ENCODE measurements around the gene MRNIP. TPM values are rescaled to one million over a fixed set of nuclear protein-coding genes. Genes with fewer than 3 reads are reported as not detected.
"Not testable (repeated sequence)": the region's sequence is repeated elsewhere in the genome, so short reads cannot be mapped to it uniquely, and the experiment has no call there.

MRNIP gene
- total RNA-seq, 2 experiments from 2014 or later, result 11.7 to 16.8 TPM

DNA sequence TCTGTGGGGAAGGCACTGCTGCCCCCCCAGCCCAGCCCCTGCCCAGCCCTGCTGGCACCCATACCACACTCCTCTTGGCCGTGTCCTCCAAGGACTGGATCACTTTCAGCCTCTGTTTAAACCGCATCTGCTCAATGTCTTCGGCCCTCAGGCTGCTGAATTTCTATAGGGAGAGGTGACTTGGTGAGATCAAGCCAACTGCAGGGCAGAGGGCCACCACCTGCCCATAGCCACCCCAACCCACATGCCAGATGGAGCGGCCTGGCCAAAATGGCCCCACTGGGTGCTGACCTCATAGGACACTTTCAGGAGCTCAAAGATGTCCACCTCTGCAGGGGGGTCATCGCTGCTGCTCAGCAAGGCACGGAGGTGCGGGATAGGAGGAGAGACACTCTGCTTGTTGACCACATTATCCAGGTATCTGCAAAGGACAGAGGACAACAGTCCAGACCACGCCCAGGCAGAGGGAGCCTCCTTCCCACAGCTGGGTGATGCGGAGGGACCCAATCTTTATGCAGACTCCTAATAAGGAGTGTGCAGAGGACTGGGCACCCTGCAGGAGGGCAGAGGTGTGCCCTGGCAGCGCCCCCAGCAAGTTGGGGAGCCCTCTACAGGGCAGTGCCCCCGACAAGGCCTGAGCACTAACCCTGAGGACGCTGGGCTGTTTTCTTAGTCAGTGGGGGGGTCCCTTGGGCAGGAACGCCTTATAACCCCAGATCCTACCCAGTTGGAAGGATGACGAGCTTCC, 14.4 kb upstream of the MRNIP start:
- DNase-seq, result no peak
- Mint-ChIP-seq H3K4me3 (no peak overlapping the region), H3K4me1 (peaks cover 2% of the 10 kb centered on the region), H3K36me3 (ENCODE audit: low read depth) (peaks cover 9% of the 10 kb centered on the region), H3K27ac (no peak overlapping the region), H3K27me3 (no peaks in the 10 kb centered on the region), H3K9me3 (no peaks in the 10 kb centered on the region)
- CTCF ChIA-PET, result interaction anchor here (1.0 kb wide), 1 partner anchor 11 kb away, joined by 4 read pairs; no protein-coding TSS in a partner anchor
- POLR2A ChIA-PET, result no interaction called here

DNA sequence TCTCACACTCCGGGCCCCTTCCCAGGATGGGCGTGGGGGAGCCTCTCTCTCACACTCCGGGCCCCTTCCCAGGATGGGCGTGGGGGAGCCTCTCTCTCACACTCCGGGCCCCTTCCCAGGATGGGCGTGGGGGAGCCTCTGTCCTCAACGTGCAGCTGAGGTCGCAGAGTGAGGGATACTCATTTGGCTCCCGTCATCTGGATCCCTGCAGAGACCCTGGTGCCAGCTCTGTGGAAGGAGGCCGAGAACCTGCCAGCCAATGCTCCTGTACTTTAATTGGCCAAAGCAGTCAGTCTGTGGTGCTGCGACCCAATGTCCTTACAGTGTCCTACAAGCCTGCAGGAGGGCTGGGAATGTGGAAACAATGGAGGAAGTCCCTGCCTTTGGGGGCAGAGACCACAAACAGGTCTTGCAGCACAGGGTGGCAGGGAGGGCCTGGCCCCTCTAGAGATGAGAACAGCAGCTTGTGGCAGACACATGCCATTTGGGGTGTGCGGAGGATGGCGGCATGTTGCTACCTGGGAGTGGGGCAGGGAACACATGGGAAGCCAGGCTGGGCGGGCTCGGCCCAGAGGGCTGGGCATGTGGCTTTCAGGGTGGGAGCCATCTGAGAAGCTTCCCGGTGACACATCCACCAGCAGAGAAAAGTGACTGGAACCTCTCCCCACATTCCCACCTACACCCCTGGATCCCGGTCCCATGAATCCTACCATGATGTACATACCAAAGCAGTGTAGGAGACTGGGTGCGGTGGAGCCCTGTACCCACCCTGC, 13.6 kb upstream of the MRNIP start:
- Mint-ChIP-seq H3K27ac (no peak overlapping the region), H3K27me3 (no peaks in the 10 kb centered on the region), H3K4me3 (no peak overlapping the region), H3K9me3 (no peaks in the 10 kb centered on the region), H3K4me1 (no peaks in the 10 kb centered on the region), H3K36me3 (ENCODE audit: low read depth) (peaks cover 6% of the 10 kb centered on the region)
- DNase-seq, result no peak
- CTCF ChIA-PET, result no interaction called here
- POLR2A ChIA-PET, result no interaction called here

- H3K27me3 Mint-ChIP-seq; H3K9me3 Mint-ChIP-seq; DNase-seq; H3K27ac Mint-ChIP-seq; H3K4me3 Mint-ChIP-seq; H3K4me1 Mint-ChIP-seq; H3K36me3 Mint-ChIP-seq (ENCODE audit: low read depth); POLR2A ChIA-PET: not testable (repeated sequence)
- CTCF ChIA-PET, result interaction anchor here (1.7 kb wide), 1 partner anchor 20 kb away, joined by 5 read pairs; no protein-coding TSS in a partner anchor
Measured at GRCh38 chr5:179871533-179871932, 12.9 kb upstream of the MRNIP start.

DNA sequence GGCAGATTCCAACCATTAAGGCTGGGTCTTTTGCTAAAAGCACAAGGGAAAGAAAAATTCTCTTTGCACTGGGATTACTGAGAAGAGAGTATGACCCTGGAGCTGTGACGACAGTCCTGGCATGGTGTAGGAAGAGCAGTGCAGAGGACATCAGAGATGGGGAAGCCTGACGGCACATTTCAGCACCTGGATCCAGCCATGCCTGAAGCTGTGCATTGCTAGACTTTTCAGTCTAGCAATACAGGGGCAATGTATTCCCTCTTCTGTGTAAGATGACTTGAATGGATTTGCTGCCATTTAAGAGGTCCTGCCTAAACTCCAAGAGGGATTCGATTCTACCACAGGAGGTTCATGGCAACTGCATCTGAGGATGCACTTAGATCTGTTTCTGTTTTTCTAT, 12.3 kb upstream of the MRNIP start:
- H3K9me3 Mint-ChIP-seq, result no peaks in the 10 kb centered on the region
- ChIA-PET POLR2A (no interaction called here), CTCF (interaction anchor here (1.7 kb wide), 1 partner anchor 20 kb away, joined by 5 read pairs; no protein-coding TSS in a partner anchor)
- no peaks in the 10 kb centered on the region for H3K4me1 Mint-ChIP-seq
- no peak overlapping the region for H3K4me3 Mint-ChIP-seq
- no peak for DNase-seq
- no peaks in the 10 kb centered on the region for H3K27me3 Mint-ChIP-seq
- no peak overlapping the region for H3K27ac Mint-ChIP-seq
- peaks cover 2% of the 10 kb centered on the region for H3K36me3 Mint-ChIP-seq (ENCODE audit: low read depth)

GRCh38 chr5:179870403-179870903, 11.8 kb upstream of the MRNIP start:
- Mint-ChIP-seq H3K4me3 (no peak overlapping the region), H3K27me3 (no peaks in the 10 kb centered on the region), H3K36me3 (ENCODE audit: low read depth) (peaks cover 3% of the 10 kb centered on the region), H3K9me3 (no peaks in the 10 kb centered on the region), H3K27ac (no peak overlapping the region), H3K4me1 (no peaks in the 10 kb centered on the region)
- DNase-seq, result no peak
- ChIA-PET POLR2A (no interaction called here), CTCF (interaction anchor here (1.7 kb wide), 1 partner anchor 19 kb away, joined by 5 read pairs; no protein-coding TSS in a partner anchor)

- no peak for DNase-seq
- Mint-ChIP-seq H3K27me3 (no peaks in the 10 kb centered on the region), H3K27ac (peak overlapping the region; percentile 60), H3K9me3 (no peaks in the 10 kb centered on the region), H3K36me3 (ENCODE audit: low read depth) (peaks cover 9% of the 10 kb centered on the region), H3K4me1 (no peaks in the 10 kb centered on the region), H3K4me3 (no peak overlapping the region)
- CTCF ChIA-PET, result interaction anchor here (0.9 to 1.7 kb wide), 3 partner anchors 9 to 19 kb away, joined by 3 to 5 read pairs (median 3); no protein-coding TSS in a partner anchor
- POLR2A ChIA-PET, result no interaction called here
Measured at GRCh38 chr5:179869641-179870402, 11.2 kb upstream of the MRNIP start.

DNA sequence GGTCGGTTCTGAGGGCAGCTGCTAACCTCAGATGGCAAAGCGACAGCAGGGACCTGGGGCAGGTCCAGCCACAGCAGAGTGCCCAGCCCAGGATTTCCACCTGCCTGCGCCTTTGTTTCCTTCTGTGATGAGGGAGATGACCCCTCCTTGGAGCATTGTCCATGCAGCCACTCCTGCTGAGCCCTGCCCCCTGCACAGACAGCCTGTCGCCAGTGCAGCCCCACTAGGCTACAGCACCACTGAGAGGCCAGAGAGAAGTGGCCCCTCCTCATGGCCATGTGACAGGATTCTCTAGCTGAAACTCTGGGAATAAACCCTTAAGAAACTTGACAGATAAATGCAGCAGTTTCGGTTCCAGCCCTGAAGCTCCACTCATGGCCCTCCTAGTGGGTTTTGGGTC, 10.5 kb upstream of the MRNIP start:
- no peak overlapping the region for H3K27ac Mint-ChIP-seq
- no peak overlapping the region for H3K4me3 Mint-ChIP-seq
- DNase-seq, result no peak
- CTCF ChIA-PET, result interaction anchor here (0.9 to 1.1 kb wide), 2 partner anchors 10 to 13 kb away, joined by 3 read pairs; no protein-coding TSS in a partner anchor
- no peaks in the 10 kb centered on the region for H3K9me3 Mint-ChIP-seq
- POLR2A ChIA-PET, result no interaction called here
- H3K27me3 Mint-ChIP-seq, result no peaks in the 10 kb centered on the region
- peaks cover 9% of the 10 kb centered on the region for H3K36me3 Mint-ChIP-seq (ENCODE audit: low read depth)
- no peaks in the 10 kb centered on the region for H3K4me1 Mint-ChIP-seq

DNA sequence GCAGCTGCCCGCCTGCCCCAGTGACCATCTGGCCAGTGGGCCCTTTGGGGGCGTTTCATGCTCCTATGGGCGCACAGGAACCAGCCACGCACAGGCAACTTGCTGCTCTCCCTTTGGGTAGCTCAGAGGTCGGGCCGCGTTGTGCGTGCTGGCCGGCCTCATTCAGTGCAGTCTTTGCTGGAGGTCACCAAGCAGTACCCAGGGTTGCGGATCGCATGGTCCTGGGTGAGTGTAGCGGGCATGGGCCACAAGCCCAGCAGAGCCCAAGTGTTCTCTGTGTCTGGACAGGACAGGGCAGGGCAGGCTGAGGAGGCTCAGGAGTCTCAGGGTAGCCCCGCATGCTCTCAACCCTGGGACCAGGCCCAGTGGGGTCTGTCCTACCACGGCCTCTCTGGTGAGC, 9.9 kb upstream of the MRNIP start:
- H3K9me3 Mint-ChIP-seq, result no peaks in the 10 kb centered on the region
- CTCF ChIA-PET, result interaction anchor here (0.6 kb wide), 1 partner anchor 344 kb away, joined by 3 read pairs; no protein-coding TSS in a partner anchor
- no peaks in the 10 kb centered on the region for H3K4me1 Mint-ChIP-seq
- H3K4me3 Mint-ChIP-seq, result no peak overlapping the region
- no peaks in the 10 kb centered on the region for H3K27me3 Mint-ChIP-seq
- H3K27ac Mint-ChIP-seq, result no peak overlapping the region
- POLR2A ChIA-PET, result no interaction called here
- H3K36me3 Mint-ChIP-seq (ENCODE audit: low read depth), result peaks cover 12% of the 10 kb centered on the region
- DNase-seq, result no peak

- ChIA-PET CTCF (interaction anchor here (1.0 kb wide), 1 partner anchor 23 kb away, joined by 3 read pairs; no protein-coding TSS in a partner anchor), POLR2A (no interaction called here)
- H3K4me1 Mint-ChIP-seq, result no peaks in the 10 kb centered on the region
- H3K27me3 Mint-ChIP-seq, result no peaks in the 10 kb centered on the region
- peak overlapping the region; percentile 54 for H3K27ac Mint-ChIP-seq
- DNase-seq, result no peak
- H3K36me3 Mint-ChIP-seq (ENCODE audit: low read depth), result peaks cover 17% of the 10 kb centered on the region
- no peak overlapping the region for H3K4me3 Mint-ChIP-seq
- H3K9me3 Mint-ChIP-seq, result no peaks in the 10 kb centered on the region
Measured at GRCh38 chr5:179867476-179867875, 8.9 kb upstream of the MRNIP start.

- ChIA-PET POLR2A (no interaction called here), CTCF (interaction anchor here (1.0 kb wide), 1 partner anchor 23 kb away, joined by 3 read pairs; no protein-coding TSS in a partner anchor)
- H3K9me3 Mint-ChIP-seq, result no peaks in the 10 kb centered on the region
- no peak for DNase-seq
- peaks cover 18% of the 10 kb centered on the region for H3K36me3 Mint-ChIP-seq (ENCODE audit: low read depth)
- H3K27ac Mint-ChIP-seq, result peak overlapping the region; percentile 54
- H3K4me3 Mint-ChIP-seq, result no peak overlapping the region
- no peaks in the 10 kb centered on the region for H3K27me3 Mint-ChIP-seq
- no peaks in the 10 kb centered on the region for H3K4me1 Mint-ChIP-seq
Measured at GRCh38 chr5:179867079-179867465, 8.5 kb upstream of the MRNIP start.

DNA sequence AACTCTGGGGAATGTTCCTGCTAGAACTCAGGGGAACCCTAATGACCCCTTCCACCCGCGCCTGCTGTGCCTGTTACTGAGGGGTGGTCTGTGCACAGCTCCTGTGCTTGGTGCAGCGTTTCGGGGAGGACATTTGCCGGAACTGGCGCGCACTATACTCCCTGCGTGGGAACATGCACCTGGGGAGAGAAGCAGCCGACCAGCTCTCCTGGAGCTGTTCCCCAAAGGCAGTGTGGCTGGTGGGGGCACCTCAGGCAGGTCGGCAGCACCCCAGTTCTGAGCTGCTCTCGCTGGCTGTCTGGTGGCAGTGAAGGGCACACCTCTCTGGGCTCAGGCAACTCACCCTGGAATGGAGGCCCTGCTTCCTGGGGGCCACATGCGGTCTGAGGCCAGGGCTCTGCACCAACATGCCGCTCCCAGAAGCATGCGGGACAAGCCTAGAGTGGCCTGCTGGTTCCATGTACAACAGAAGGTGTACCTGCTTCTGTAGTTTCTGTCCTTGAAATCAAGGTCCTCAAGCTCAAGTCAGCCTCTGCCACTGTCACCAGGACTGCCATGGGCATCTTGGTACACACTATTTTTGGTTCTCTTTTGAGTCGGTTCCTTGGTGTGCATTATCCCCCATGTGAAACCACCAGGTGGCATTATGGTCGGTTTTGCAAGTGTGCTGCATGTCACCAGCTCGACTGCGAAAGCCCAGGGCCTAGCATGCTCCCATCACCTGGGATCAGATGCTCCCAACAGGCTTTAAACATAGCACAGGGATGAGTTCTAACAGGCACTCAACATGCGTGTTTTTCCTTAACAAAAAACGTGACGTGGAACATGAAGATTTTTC, 7.8 kb upstream of the MRNIP start:
- ChIA-PET POLR2A (no interaction called here), CTCF (no interaction called here)
- no peaks in the 10 kb centered on the region for H3K9me3 Mint-ChIP-seq
- no peaks in the 10 kb centered on the region for H3K4me1 Mint-ChIP-seq
- no peak overlapping the region for H3K27ac Mint-ChIP-seq
- no peak overlapping the region for H3K4me3 Mint-ChIP-seq
- no peaks in the 10 kb centered on the region for H3K27me3 Mint-ChIP-seq
- peak; percentile 14 for DNase-seq
- peaks cover 18% of the 10 kb centered on the region for H3K36me3 Mint-ChIP-seq (ENCODE audit: low read depth)
